ENCODE results near the gene ZNF331.

ZNF331 gene

DNA sequence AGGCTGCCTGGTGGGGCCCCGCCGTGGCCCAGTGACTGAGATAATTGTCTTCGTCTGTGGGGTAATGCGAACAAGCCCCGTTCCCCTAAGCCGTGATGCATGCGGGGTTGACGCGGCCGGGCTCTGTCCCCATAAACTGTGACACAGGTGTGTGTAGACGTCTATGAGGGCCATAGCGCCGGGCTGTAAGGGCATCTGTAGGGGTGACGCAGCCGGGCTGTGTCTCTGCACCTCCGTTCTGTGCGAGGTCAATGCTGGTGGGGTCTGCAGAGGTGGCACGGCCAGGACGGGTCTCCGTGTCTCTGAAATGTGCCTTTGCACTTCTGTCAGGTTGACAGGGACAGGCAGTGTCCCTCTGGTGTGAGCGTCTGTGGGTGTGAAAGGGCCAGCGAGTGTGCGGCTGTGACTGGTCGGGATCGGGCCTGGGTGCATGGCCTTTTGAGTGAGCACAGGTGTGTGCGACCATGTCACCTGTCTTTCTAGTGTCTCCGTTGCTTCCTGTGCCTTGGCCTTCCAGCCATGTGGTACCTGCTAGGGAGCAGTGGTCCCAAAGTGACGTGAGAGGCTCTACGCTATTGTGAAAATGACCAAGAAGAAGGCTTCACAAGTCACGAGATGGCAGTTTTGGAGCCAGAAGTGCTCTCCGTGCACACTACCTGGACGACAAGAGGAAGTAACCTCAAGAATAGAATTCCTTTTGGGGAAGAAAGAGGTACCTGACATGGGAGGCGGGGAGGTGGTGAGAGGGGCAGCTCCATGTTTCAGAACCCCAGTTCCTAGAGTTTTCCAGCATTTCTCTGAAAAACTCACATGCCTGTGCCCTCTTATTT lies 16.4 kb upstream of the ZNF331 start:
- no peak for DNase-seq

DNA sequence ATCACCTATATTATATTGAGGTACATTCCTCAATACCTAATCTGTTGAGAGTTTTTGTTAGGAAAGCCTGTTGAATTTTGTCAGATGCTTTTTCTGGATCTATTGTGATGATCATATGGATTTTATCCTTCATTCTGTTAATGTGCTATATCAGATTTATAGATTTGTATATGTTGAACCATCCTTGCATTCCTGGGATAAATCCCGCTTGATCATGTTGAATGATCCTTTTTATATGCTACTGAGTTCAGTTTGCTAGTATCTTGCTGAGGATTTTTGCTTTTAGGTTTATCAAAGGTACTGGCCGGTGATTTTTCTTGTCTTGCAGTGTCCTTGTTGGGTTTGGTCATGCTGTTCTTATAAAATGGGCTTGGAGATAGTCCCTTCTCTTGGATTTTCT lies 12.0 kb upstream of the ZNF331 start:
- no peak for DNase-seq

DNA sequence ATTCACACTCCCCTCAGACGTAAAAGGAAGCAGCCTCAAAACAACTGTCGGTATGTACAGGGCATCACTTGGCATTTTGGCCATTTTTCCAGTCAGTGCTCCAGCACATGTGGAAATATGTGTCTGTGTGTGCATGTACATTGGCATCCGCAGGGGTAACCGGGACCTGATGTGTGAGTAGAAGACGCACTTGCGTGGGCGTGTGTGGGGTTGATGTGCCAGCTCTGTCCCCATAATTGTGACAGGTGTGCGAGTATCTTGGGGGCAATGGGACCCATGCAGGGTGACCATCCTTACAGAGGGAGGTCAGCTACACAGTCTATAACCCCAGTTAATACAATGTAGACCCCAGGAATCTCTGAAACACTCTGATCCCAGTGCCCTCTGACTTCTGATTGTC lies 7.3 kb upstream of the ZNF331 start:
- no peak for DNase-seq

DNA sequence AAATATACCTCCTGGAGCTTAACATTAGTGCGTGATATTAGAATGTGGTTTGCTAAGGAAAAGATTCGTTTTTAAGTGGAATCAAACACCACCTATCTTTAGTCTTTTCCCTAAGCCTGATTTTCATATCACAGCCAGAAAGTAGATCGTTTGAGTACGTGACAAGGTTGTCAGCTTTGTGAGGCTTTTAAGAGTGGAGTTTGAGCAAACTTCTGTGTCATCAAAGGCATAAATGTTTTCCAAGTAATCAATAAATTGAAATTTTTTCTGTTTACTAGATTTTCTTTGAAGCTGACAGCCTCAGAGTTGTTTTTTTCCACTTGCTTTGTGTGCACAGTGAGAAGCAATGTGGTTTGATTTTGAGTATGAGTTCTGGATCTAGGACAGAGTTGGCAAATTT lies 6.5 kb upstream of the ZNF331 start:
- DNase-seq: no peak

DNA sequence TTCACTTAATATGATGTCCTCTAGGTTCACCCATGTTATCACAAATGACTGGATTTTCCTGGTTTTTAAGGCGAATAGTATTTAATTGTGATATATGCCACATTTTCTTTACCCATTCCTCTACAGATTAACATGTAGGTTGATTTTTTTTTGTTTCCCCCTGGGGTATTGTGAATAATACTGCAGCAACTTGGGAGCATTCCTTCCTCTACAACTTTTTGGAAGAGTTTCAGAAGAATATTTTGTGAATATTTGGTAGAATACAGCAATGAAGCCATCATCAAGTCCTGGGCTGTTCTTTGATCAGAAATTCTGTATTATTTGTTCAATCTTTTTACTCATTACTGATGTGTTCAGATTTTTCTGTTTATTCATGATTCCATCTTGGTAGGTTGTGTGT lies 5.6 kb upstream of the ZNF331 start:
- no peak for DNase-seq

DNA sequence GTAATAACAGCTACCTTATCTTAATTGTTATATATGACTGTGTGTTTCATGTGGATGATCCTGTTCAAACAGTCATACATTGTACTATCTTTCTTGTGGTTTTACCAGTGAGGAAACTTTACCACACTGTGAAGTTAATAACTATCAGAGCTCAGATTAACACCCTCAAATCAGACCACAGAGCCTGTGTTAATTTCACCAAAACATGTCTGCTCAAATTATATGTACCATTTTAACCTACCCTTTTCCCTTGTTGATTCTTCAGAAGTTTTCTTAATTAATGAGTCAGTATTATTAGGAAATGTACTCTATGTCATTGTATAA lies 1.8 kb upstream of the ZNF331 start:
- DNase-seq: no peak

- no peak for DNase-seq
Measured at GRCh38 chr19:53537121-53537520, 824 bp upstream of the ZNF331 start.

- no peak for DNase-seq
Measured at GRCh38 chr19:53538378-53539109, 599 bp downstream of the ZNF331 start.

DNA sequence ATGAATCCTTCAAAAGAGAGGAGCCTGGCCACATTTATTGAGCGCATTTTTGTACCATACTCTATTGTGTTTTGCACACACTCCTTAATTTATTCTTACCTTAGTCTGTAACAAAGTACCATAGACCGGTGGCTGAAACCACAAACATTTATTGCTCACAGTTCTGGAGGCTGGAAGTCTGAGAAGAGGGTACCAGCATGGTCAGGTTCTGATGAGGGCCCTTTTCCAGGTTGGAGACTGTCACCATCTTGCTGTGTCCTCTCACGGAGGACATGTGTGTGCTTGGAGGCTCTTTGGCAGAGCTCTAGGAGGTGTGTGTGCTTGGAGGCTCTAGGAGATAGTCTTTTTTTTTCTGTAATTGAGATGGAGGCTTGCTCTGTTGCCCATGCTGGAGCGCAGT lies 2.1 kb downstream of the ZNF331 start:
- no peak for DNase-seq

- DNase-seq: no peak
Measured at GRCh38 chr19:53541971-53542370, 4.0 kb downstream of the ZNF331 start.

- DNase-seq: no peak
Measured at GRCh38 chr19:53545271-53546065, 7.5 kb downstream of the ZNF331 start.

GRCh38 chr19:53546758-53547513 lies 9.0 kb downstream of the ZNF331 start:
- DNase-seq: no peak

DNA sequence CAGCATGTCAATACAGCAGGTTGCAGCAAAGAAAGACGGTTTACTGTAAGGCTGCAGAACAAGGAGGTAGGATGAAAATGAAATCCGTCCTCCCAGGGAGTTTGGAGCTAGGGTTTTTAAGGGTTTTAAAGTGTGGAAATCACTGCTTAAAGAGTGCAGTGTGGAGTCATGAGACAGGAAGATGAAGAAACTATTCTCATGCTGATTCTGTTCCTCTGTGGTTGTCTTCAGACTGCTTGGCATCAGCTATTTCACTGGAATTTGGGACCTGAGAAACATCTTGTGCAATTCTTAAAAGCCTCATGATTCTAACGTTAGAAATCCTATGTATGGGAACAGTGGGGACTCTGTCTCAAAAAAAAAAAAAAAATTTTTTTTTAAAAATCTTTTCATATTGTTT lies 11.4 kb downstream of the ZNF331 start:
- DNase-seq: no peak

DNA sequence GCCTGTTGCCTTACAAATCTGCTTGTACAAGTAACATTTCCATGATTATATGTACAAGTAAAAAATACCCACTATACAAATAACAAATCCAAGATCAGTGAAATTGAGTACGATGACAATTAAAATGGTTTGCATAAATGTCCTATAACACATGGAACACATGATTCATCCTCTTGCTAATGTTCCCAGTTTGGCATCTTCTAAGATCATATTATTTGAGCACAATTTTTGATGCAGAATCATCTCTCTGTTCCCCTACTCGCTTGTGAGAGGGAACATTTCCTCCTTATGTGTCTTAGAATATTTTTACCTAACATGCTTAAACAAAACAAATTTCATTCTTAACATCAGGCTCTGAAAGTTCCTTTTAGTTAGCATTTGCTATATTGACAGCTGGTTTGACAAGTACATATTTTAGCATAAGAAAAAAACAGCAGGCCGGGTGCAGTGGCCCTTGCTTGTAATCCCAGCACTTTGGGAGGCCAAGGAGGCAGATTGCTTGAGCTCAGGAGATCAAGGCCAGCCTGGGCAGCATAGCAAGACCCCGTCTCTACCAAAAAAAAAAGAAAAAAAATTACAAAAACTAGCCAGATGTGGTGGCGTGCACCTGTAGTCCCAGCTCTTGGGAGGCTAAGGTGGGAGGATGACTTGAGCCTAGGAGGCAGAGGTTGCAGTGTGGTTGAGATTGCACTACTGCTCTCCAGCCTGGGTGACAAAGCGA lies 14.2 kb downstream of the ZNF331 start:
- no peak for DNase-seq

DNA sequence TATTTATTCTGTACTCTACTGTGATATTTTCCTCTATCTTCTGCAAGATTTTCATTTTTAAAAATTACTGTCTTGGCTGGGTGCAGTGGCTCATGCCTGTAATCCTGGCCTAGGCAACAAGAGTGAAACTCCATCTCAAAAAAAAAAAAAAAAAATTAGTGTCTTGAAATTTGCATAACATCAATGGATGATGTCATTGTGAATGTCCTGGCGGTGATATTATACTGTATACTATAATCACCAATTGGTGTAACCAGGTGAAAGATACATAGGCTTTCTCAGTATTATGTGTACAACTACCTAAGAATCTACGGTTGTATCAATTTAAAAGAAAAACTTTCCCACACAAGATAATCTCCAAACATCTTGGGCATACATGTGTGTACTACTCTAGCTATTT lies 15.2 kb downstream of the ZNF331 start:
- DNase-seq: no peak

- DNase-seq: peak; percentile 50 to 78
Measured at GRCh38 chr19:53553865-53554791, 16.2 kb downstream of the ZNF331 start.

GRCh38 chr19:53554804-53555203 lies 16.9 kb downstream of the ZNF331 start:
- no peak for DNase-seq

DNA sequence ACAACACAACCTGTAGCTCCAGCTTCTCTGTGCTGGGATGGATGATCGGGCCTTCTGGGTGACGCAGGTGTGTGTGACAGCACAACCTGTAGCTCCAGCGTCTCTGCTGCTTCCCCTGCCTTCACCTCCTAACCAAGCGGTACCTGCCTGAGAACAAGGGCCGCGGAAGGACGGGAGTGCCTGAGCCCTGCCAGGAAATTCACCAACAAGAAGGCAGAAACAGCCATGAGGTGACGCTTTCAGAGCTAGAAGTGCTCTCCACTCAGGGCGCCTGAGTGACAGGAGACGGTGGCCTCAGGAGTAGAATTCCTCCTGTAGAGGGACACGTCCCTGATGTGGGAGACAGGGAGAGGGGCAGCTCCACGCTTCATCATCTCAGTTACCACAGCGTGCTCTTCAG lies 17.4 kb downstream of the ZNF331 start:
- no peak for DNase-seq

- no peak for DNase-seq
Measured at GRCh38 chr19:53571339-53571738, 33.4 kb downstream of the ZNF331 start.

DNA sequence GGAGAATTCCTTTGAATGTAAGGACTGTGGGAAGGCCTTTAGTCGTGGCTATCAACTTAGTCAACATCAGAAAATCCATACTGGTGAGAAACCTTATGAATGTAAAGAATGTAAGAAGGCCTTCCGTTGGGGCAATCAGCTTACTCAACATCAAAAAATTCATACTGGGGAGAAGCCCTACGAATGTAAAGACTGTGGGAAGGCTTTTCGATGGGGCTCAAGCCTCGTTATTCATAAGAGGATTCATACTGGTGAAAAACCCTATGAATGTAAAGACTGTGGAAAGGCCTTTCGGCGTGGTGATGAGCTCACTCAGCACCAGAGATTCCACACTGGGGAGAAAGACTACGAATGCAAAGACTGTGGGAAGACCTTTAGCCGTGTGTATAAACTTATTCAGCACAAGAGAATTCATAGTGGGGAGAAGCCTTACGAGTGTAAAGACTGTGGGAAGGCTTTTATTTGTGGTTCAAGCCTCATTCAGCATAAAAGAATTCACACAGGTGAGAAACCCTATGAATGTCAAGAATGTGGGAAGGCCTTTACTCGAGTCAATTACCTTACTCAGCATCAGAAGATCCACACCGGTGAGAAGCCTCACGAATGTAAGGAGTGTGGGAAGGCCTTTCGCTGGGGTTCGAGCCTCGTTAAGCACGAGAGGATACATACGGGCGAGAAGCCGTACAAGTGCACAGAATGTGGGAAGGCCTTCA lies 39.2 kb downstream of the ZNF331 start:
- DNase-seq: no peak

GRCh38 chr19:53577968-53578367 lies 40.0 kb downstream of the ZNF331 start:
- no peak for DNase-seq

Data from NCI-H1930 (cell line).